ENCODE results near the gene DLX5.

The DLX5 gene

GRCh38 chr7:97006816-97007582 lies 17.6 kb downstream of the DLX5 start:
- TF ChIP-seq CTCF (IDR thresholded peaks at IDR 0.05; ENCODE audit: low read depth, low read length): no peak
- H3K4me3 ChIP-seq (ENCODE audit: low read depth, low read length): no peak overlapping the region

GRCh38 chr7:97006055-97006815 lies 18.4 kb downstream of the DLX5 start:
- H3K4me3 ChIP-seq (ENCODE audit: low read depth, low read length): no peak overlapping the region
- no peak for TF ChIP-seq CTCF (IDR thresholded peaks at IDR 0.05; ENCODE audit: low read depth, low read length)

GRCh38 chr7:97005183-97006054 lies 19.2 kb downstream of the DLX5 start, which contains the start of gene DLX6:
TSS of gene DLX6 (plus strand) at chr7:97005553. CDS start at chr7:97005978, 425 bp downstream.
- TF ChIP-seq CTCF (IDR thresholded peaks at IDR 0.05; ENCODE audit: low read depth, low read length): no peak
- 0 out of 2 replicates have a peak within 1 kb of the TSS, but pooled peaks have one; percentile 18 for H3K4me3 ChIP-seq (ENCODE audit: low read depth, low read length)

GRCh38 chr7:97004247-97005182 lies 20.1 kb downstream of the DLX5 start:
- no peak overlapping the region for H3K4me3 ChIP-seq (ENCODE audit: low read depth, low read length)
- TF ChIP-seq CTCF (IDR thresholded peaks at IDR 0.05; ENCODE audit: low read depth, low read length): no peak

GRCh38 chr7:97003262-97004246 lies 21.1 kb downstream of the DLX5 start:
- no peak overlapping the region for H3K4me3 ChIP-seq (ENCODE audit: low read depth, low read length)
- TF ChIP-seq CTCF (IDR thresholded peaks at IDR 0.05; ENCODE audit: low read depth, low read length): no peak
